Umbilical cord (tissue), 2 donors: ENCODE measurements around the gene EID2B. TPM values are rescaled to one million over a fixed set of nuclear protein-coding genes. Genes with fewer than 3 reads are reported as not detected.

Experiments
- DNase-seq: peaks from one replicate; pipeline ENCODE4 v3.0.0-alpha.2; 2015; ENCODE audit warnings: low spot score
- total RNA-seq: library from RNA; depleted of rRNA; stranded (reverse); fragments of >200 nt; gene quantifications from one replicate; pipeline ENCODE4 v1.2.3, GENCODE V29; 2014; ENCODE audit warnings: low replicate concordance; ENCODE audit not compliant: insufficient read depth

EID2B gene
- total RNA-seq: 11.3 TPM

GRCh38 chr19:39532233-39533002 lies at the start of gene EID2B:
Gene EID2B (minus strand): TSS chr19:39532852. CDS start chr19:39532802, 50 bp downstream.
- peak; percentile 98 for DNase-seq

- no peak for DNase-seq
Observed at GRCh38 chr19:39582442-39582841, 49.8 kb upstream of the EID2B start.

- no peak for DNase-seq
Observed at GRCh38 chr19:39568604-39569003, 36.0 kb upstream of the EID2B start.

- no peak for DNase-seq
Observed at GRCh38 chr19:39566064-39566463, 33.4 kb upstream of the EID2B start.

- DNase-seq: no peak
Observed at GRCh38 chr19:39563408-39563807, 30.8 kb upstream of the EID2B start.

GRCh38 chr19:39558624-39559117 lies 26.0 kb upstream of the EID2B start:
- DNase-seq: no peak

GRCh38 chr19:39557811-39558623 lies 25.4 kb upstream of the EID2B start:
- peak; percentile 14 for DNase-seq

- no peak for DNase-seq
Observed at GRCh38 chr19:39555883-39556282, 23.2 kb upstream of the EID2B start.

GRCh38 chr19:39554701-39555311 lies 22.2 kb upstream of the EID2B start:
- DNase-seq: no peak

GRCh38 chr19:39553082-39553652 lies 20.5 kb upstream of the EID2B start:
- no peak for DNase-seq

- DNase-seq: no peak
Observed at GRCh38 chr19:39550197-39550596, 17.5 kb upstream of the EID2B start.

GRCh38 chr19:39546599-39546998 lies 13.9 kb upstream of the EID2B start:
- DNase-seq: no peak

GRCh38 chr19:39544911-39545310 lies 12.3 kb upstream of the EID2B start:
- DNase-seq: no peak

GRCh38 chr19:39544226-39544903 lies 11.7 kb upstream of the EID2B start:
- no peak for DNase-seq

GRCh38 chr19:39543477-39543857 lies 10.8 kb upstream of the EID2B start:
- peak; percentile 25 for DNase-seq

- no peak for DNase-seq
Observed at GRCh38 chr19:39542206-39542605, 9.6 kb upstream of the EID2B start.

GRCh38 chr19:39540333-39540673 lies 7.7 kb upstream of the EID2B start:
- no peak for DNase-seq

GRCh38 chr19:39539518-39540332 lies 7.1 kb upstream of the EID2B start, which contains the start of gene EID2:
Gene EID2 (minus strand): TSS chr19:39540161. CDS start chr19:39540079, 82 bp downstream.
- peak; percentile 95 for DNase-seq

GRCh38 chr19:39539165-39539517 lies 6.5 kb upstream of the EID2B start:
- DNase-seq: peak; percentile 10

GRCh38 chr19:39533791-39534190 lies 1.1 kb upstream of the EID2B start:
- DNase-seq: no peak
